WTC11 (cell line): ENCODE measurements around the gene DMXL2. TPM values are rescaled to one million over a fixed set of nuclear protein-coding genes. Genes with fewer than 3 reads are reported as not detected.

Experiments used
- ATAC-seq: fragments of 200-7000 bp; cut with Tn5 transposase; 2 replicates; pipeline ENCODE4 v1.10.0; 2021; ENCODE audit warnings: mild to moderate bottlenecking, moderate library complexity
- CTCF ChIA-PET: fragments of 300-600 bp; sonication (Branson Sonifier 250); formaldehyde crosslinking; loops from one replicate; lab custom pipeline; 2021; ENCODE audit warnings: antibody characterized with exemption; lab: Charles Lee
- POLR2A ChIA-PET: fragments of 350-600 bp; sonication (Branson Sonifier 250); formaldehyde crosslinking; loops from one replicate; lab custom pipeline; 2021; ENCODE audit warnings: antibody characterized with exemption; lab: Charles Lee
- DNase-seq: peaks from one replicate; pipeline ENCODE4 v3.0.0; 2021; ENCODE audit warnings: low spot score
- H3K27ac Mint-ChIP-seq: 2 replicates; pipeline ENCODE4 v1.8.0; 2021; ENCODE audit warnings: mixed read lengths
- H3K27me3 Mint-ChIP-seq: 2 replicates; pipeline ENCODE4 v1.8.0; 2021; ENCODE audit warnings: low read depth, mild to moderate bottlenecking, moderate library complexity, mixed read lengths
- H3K36me3 Mint-ChIP-seq: 2 replicates; pipeline ENCODE4 v1.8.0; 2021; ENCODE audit warnings: mixed read lengths
- H3K4me1 Mint-ChIP-seq: 2 replicates; pipeline ENCODE4 v1.8.0; 2022; ENCODE audit warnings: mixed read lengths
- H3K4me3 Mint-ChIP-seq: 2 replicates; pipeline ENCODE4 v1.8.0; 2021; ENCODE audit warnings: mild to moderate bottlenecking, moderate library complexity, mixed read lengths
- H3K9me3 Mint-ChIP-seq: 2 replicates; pipeline ENCODE4 v1.8.0; 2021; ENCODE audit warnings: mixed read lengths
- CDX4 ChIP-seq: fragments of 250-450 bp; sonication (Bioruptor Pico); IDR thresholded peaks from 2 replicates; pipeline ENCODE4 v1.9.0; 2021; ENCODE audit warnings: moderate library complexity, mild to moderate bottlenecking, inconsistent platforms, borderline replicate concordance
- CTCF ChIP-seq: fragments of 200-600 bp; IDR thresholded peaks from 2 replicates; pipeline ENCODE4 v1.8.0; 2022; ENCODE audit warnings: antibody characterized with exemption
- ESRRA ChIP-seq: sonication (generic); formaldehyde crosslinking; IDR thresholded peaks from 2 replicates; pipeline ENCODE4 v1.8.1; 2022; ENCODE audit warnings: mild to moderate bottlenecking, missing genetic modification reagents, borderline replicate concordance
- FOXJ3 ChIP-seq: sonication (generic); formaldehyde crosslinking; IDR thresholded peaks from 2 replicates; pipeline ENCODE4 v1.9.0; 2021; ENCODE audit warnings: missing genetic modification reagents, mild to moderate bottlenecking, borderline replicate concordance
- RELA ChIP-seq: sonication (generic); formaldehyde crosslinking; IDR thresholded peaks from 2 replicates; pipeline ENCODE4 v1.8.1; 2022; ENCODE audit warnings: missing genetic modification reagents, mild to moderate bottlenecking, borderline replicate concordance
- TCF7 ChIP-seq: sonication (generic); formaldehyde crosslinking; IDR thresholded peaks from 2 replicates; pipeline ENCODE4 v1.8.0; 2022; ENCODE audit warnings: mild to moderate bottlenecking, low read depth, missing genetic modification reagents, moderate library complexity
- ZNF219 ChIP-seq: sonication (generic); formaldehyde crosslinking; IDR thresholded peaks from 2 replicates; pipeline ENCODE4 v1.8.0; 2023; ENCODE audit warnings: missing genetic modification reagents, mild to moderate bottlenecking, borderline replicate concordance
- ZNF263 ChIP-seq: sonication (generic); formaldehyde crosslinking; IDR thresholded peaks from 2 replicates; pipeline ENCODE4 v1.8.1; 2022; ENCODE audit warnings: low read depth, mild to moderate bottlenecking, moderate library complexity, missing genetic modification reagents
- ZNF416 ChIP-seq: fragments of 250-450 bp; sonication (Bioruptor Pico); IDR thresholded peaks from 2 replicates; pipeline ENCODE4 v1.9.0; 2021; ENCODE audit warnings: mild to moderate bottlenecking, inconsistent platforms
- total RNA-seq: library from RNA; stranded (reverse); gene quantifications from 3 replicates; pipeline ENCODE4 v1.2.3, GENCODE V29; 2021
- TF ChIP-seq, protein P1 (sequence below): fragments of 250-450 bp; sonication (Bioruptor Pico); IDR thresholded peaks from 2 replicates; pipeline ENCODE4 v1.9.0; 2021; ENCODE audit warnings: mild to moderate bottlenecking, borderline replicate concordance
- TF ChIP-seq, protein P2 (sequence below): sonication (generic); formaldehyde crosslinking; IDR thresholded peaks from 2 replicates; pipeline ENCODE4 v1.8.1; 2022; ENCODE audit warnings: mild to moderate bottlenecking, missing genetic modification reagents, moderate library complexity, borderline replicate concordance
- TF ChIP-seq, protein P3 (sequence below): sonication (generic); formaldehyde crosslinking; IDR thresholded peaks from 2 replicates; pipeline ENCODE4 v1.8.0; 2022; ENCODE audit warnings: mild to moderate bottlenecking, missing genetic modification reagents

DMXL2 gene
- total RNA-seq, 1 experiment from 2014 or later = 10.4 TPM

DNA sequence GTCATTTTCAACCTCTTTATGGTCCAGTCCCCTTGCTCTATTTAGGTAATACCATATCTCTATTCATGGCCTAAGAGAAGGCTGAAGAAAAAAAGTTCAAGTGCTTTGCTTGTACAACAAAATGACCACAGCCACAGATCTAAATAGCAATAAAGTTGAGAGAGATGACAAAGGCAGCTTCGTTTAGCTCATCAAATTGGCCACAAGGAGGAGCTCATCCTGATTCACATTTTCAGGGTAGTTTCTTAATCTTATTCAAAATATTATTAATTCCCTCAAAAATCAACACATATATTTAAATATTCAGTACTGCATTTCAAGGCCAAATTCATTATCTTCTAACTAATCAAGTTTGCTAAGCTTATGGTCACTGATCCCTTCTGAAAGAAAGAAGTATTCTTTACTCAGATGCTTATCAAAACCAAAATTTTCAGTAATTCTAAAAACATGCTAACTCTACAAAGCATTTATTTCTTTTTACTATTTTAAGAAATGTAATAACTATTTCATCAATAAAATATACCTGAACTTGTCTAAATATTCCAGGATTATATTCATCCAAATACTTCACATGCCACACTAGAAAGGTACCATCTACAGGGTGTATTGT lies 85.5 kb downstream of the DMXL2 start:
- Mint-ChIP-seq H3K9me3 (no peaks in the 10 kb centered on the region), H3K4me1 (no peaks in the 10 kb centered on the region), H3K27ac (no peak overlapping the region), H3K27me3 (no peaks in the 10 kb centered on the region), H3K4me3 (no peak overlapping the region), H3K36me3 (no peaks in the 10 kb centered on the region)
- ChIA-PET POLR2A (no interaction called here), CTCF (interaction anchor here (0.7 to 1.5 kb wide), 27 partner anchors 10 to 374 kb away, joined by 3 to 21 read pairs (median 4); partner anchors contain the start of gene SCG3)
- peak; percentile 35; the same call in 1 of the 2 replicates for TF ChIP-seq CTCF
- TF ChIP-seq ZNF219 = no peak
- no peak for TF ChIP-seq ZNF263 (CRISPR knock-in tag)
- ATAC-seq = no peak
- DNase-seq = no peak

DNA sequence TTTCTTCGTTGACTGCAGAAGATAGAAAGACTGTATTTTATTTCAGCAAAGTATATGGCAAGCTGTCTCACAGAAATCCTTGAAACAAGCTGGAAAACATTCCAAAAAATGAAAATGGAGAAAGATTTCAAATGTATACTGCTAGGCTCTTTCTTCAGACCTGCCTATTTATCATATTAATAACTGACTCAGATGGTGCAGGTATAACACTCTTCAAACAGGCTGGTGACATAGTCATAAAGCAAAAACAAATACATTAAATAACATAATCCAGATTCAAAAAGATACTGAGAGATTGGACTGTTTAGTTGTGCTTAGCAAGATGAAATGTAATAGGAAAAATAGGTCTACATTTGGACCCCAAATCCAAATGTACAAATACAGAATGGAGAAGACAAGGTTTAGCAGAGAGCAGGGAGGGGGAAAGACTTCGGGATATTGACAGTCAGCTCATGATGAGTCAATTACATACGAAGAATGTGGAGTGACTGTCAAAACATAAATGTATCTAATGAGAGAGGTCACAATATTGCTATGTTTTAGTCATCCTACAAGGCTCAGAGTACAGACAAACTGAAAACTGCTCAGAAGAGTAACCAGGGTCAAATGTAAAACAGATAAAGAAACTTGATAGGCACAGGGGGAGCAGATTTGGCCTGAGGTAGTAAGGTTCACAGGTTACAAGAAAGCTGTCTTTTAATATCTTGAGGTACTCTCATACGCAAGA lies 88.7 kb downstream of the DMXL2 start:
- DNase-seq = no peak
- no peaks in the 10 kb centered on the region for H3K36me3 Mint-ChIP-seq
- H3K4me1 Mint-ChIP-seq = no peaks in the 10 kb centered on the region
- no peak for ATAC-seq
- ChIA-PET POLR2A (no interaction called here), CTCF (no interaction called here)
- H3K27ac Mint-ChIP-seq = no peak overlapping the region
- no peaks in the 10 kb centered on the region for H3K27me3 Mint-ChIP-seq
- TF ChIP-seq RELA (CRISPR knock-in tag) (no peak), ESRRA (CRISPR knock-in tag) (no peak), FOXJ3 (CRISPR knock-in tag) (no peak), ZNF416 (CRISPR knock-in tag) (no peak), TCF7 (CRISPR knock-in tag) (no peak), CDX4 (CRISPR knock-in tag) (no peak)
- TF ChIP-seq, protein P1, sequence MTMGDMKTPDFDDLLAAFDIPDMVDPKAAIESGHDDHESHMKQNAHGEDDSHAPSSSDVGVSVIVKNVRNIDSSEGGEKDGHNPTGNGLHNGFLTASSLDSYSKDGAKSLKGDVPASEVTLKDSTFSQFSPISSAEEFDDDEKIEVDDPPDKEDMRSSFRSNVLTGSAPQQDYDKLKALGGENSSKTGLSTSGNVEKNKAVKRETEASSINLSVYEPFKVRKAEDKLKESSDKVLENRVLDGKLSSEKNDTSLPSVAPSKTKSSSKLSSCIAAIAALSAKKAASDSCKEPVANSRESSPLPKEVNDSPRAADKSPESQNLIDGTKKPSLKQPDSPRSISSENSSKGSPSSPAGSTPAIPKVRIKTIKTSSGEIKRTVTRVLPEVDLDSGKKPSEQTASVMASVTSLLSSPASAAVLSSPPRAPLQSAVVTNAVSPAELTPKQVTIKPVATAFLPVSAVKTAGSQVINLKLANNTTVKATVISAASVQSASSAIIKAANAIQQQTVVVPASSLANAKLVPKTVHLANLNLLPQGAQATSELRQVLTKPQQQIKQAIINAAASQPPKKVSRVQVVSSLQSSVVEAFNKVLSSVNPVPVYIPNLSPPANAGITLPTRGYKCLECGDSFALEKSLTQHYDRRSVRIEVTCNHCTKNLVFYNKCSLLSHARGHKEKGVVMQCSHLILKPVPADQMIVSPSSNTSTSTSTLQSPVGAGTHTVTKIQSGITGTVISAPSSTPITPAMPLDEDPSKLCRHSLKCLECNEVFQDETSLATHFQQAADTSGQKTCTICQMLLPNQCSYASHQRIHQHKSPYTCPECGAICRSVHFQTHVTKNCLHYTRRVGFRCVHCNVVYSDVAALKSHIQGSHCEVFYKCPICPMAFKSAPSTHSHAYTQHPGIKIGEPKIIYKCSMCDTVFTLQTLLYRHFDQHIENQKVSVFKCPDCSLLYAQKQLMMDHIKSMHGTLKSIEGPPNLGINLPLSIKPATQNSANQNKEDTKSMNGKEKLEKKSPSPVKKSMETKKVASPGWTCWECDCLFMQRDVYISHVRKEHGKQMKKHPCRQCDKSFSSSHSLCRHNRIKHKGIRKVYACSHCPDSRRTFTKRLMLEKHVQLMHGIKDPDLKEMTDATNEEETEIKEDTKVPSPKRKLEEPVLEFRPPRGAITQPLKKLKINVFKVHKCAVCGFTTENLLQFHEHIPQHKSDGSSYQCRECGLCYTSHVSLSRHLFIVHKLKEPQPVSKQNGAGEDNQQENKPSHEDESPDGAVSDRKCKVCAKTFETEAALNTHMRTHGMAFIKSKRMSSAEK (CRISPR knock-in tag) = no peak
- TF ChIP-seq, protein P2, sequence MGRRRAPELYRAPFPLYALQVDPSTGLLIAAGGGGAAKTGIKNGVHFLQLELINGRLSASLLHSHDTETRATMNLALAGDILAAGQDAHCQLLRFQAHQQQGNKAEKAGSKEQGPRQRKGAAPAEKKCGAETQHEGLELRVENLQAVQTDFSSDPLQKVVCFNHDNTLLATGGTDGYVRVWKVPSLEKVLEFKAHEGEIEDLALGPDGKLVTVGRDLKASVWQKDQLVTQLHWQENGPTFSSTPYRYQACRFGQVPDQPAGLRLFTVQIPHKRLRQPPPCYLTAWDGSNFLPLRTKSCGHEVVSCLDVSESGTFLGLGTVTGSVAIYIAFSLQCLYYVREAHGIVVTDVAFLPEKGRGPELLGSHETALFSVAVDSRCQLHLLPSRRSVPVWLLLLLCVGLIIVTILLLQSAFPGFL (CRISPR knock-in tag) = no peak
- TF ChIP-seq, protein P3, sequence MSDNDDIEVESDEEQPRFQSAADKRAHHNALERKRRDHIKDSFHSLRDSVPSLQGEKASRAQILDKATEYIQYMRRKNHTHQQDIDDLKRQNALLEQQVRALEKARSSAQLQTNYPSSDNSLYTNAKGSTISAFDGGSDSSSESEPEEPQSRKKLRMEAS = no peak
- no peak overlapping the region for H3K4me3 Mint-ChIP-seq
- peaks cover 14% of the 10 kb centered on the region for H3K9me3 Mint-ChIP-seq
